ENCODE results near the gene GLI3. TPM values are rescaled to one million over a fixed set of nuclear protein-coding genes. Genes with fewer than 3 reads are reported as not detected.
A peak's percentile ranks its signal among the peaks of the same experiment; 100 is the strongest.

GLI3 gene
- total and polyA plus RNA-seq, 10 of the 15 experiments (the other 5 are each of a cell fraction or from before 2014, with no cell fraction given): 0.01 TPM; not detected in 8

GRCh38 chr7:42186151-42186550 is 50.9 kb downstream of the GLI3 start:
- 6% methylated on average over 5 of the region's 5 CpGs for WGBS (ENCODE audit: insufficient coverage, insufficient replicate concordance, low lambda C conversion rate, missing lambda C conversion rate)
- Histone ChIP-seq H3K27ac (ENCODE audit: control insufficient read depth, insufficient read depth) (no peak overlapping the region), H3K36me3 (ENCODE audit: control insufficient read depth in 2 of 2, insufficient read depth in 2 of 2, low read length in 1 of 2) (no peaks in the 10 kb centered on the region), H3K27me3 (replicated peaks in 1 of 2; ENCODE audit: control insufficient read depth in 2 of 2, insufficient read depth in 2 of 2, low read length in 1 of 2) (no peaks in the 10 kb centered on the region), H3K4me2 (ENCODE audit: control insufficient read depth, insufficient read depth) (no peak overlapping the region), H3K4me3 (no peak overlapping the region), H3K9ac (ENCODE audit: control insufficient read depth, insufficient read depth, low read length) (no peak overlapping the region), H4K20me1 (ENCODE audit: control insufficient read depth, insufficient read depth) (no peaks in the 10 kb centered on the region), H3K9me3 (replicated peaks; ENCODE audit: control insufficient read depth, insufficient read depth, low read length) (no peaks in the 10 kb centered on the region), H3K79me2 (ENCODE audit: control insufficient read depth, insufficient read depth, low read length) (no peaks in the 10 kb centered on the region), H2AFZ (ENCODE audit: control insufficient read depth, low read depth, low read length) (no peak overlapping the region), H3K4me1 (ENCODE audit: control insufficient read depth, insufficient read depth, low read length) (no peaks in the 10 kb centered on the region)
- DNase-seq (ENCODE audit: low read depth, low spot score) (no peak), FAIRE-seq (no peak), ATAC-seq (peak; percentile 54; the same call in 2 of the 3 replicates)
- ChIA-PET POLR2A (no interaction called here), SMC1A (ENCODE audit: uncharacterized antibody, unreplicated experiment) (interaction anchor here (0.9 kb wide), 1 partner anchor 10 kb away, joined by 3 read pairs; no protein-coding TSS in a partner anchor), CTCF (interaction anchor here (0.8 kb wide), 1 partner anchor 9 kb away, joined by 3 read pairs; no protein-coding TSS in a partner anchor), RAD21 (ENCODE audit: unreplicated experiment) (no interaction called here)
- intact Hi-C loops (cut with micrococcal nuclease; ENCODE audit: unreplicated experiment) (no loop called here), in situ Hi-C loops (cut with MboI) (no loop called here)
- BruUV-seq (replicated peaks): no TSS peak
- TF ChIP-seq, protein P1, sequence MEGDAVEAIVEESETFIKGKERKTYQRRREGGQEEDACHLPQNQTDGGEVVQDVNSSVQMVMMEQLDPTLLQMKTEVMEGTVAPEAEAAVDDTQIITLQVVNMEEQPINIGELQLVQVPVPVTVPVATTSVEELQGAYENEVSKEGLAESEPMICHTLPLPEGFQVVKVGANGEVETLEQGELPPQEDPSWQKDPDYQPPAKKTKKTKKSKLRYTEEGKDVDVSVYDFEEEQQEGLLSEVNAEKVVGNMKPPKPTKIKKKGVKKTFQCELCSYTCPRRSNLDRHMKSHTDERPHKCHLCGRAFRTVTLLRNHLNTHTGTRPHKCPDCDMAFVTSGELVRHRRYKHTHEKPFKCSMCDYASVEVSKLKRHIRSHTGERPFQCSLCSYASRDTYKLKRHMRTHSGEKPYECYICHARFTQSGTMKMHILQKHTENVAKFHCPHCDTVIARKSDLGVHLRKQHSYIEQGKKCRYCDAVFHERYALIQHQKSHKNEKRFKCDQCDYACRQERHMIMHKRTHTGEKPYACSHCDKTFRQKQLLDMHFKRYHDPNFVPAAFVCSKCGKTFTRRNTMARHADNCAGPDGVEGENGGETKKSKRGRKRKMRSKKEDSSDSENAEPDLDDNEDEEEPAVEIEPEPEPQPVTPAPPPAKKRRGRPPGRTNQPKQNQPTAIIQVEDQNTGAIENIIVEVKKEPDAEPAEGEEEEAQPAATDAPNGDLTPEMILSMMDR (IDR thresholded peaks at IDR 0.05 in 2 of 3, conservative IDR thresholded peaks at IDR 0.05 in 1 of 3; ENCODE audit: control insufficient read depth in 2 of 3, extremely low read depth in 1 of 3, insufficient read depth in 1 of 3, low read depth in 3 of 3, low read length in 3 of 3): peak; percentile 21 to 60 (median 54); a peak in 5 of 6 replicates
- TF ChIP-seq CHD2 (IDR thresholded peaks at IDR 0.05; ENCODE audit: borderline replicate concordance, low read depth, low read length): no peak
- no peak for TF ChIP-seq NFYA (IDR thresholded peaks at IDR 0.05; ENCODE audit: borderline replicate concordance, low read depth, low read length)
- no peak for TF ChIP-seq SREBF2 (IDR thresholded peaks at IDR 0.05; ENCODE audit: low read length)
- no peak for TF ChIP-seq POLR2AphosphoS5 (IDR thresholded peaks at IDR 0.05; ENCODE audit: low read length)
- TF ChIP-seq CEBPB (IDR thresholded peaks at IDR 0.05; ENCODE audit: borderline replicate concordance in 1 of 2, low read depth in 2 of 2, low read length in 2 of 2): no peak

Measured in GM12878 (cell line).